NT2/D1 (cell line): Measurements from ENCODE around the gene KIAA1217.

Experiments used
- DNase-seq: peaks from one replicate; pipeline ENCODE4 v3.0.0-alpha.2; 2011; ENCODE audit warnings: low read depth, low spot score
- H3K27me3 ChIP-seq: 2 replicates; pipeline ENCODE4 v1.6.0; 2011; ENCODE audit warnings: mild to moderate bottlenecking; ENCODE audit not compliant: insufficient read length, insufficient read depth
- H3K36me3 ChIP-seq: 2 replicates; pipeline ENCODE4 v1.6.1; 2011; ENCODE audit warnings: mild to moderate bottlenecking, low read length, mixed read lengths; ENCODE audit not compliant: insufficient read depth, insufficient read length
- H3K4me1 ChIP-seq: 2 replicates; pipeline ENCODE4 v1.5.1; 2011; ENCODE audit not compliant: insufficient read depth, insufficient read length
- H3K4me3 ChIP-seq: 2 replicates; pipeline ENCODE4 v1.5.1; 2011; ENCODE audit warnings: low read depth; ENCODE audit not compliant: insufficient read length
- H3K9ac ChIP-seq: 2 replicates; pipeline ENCODE4 v1.6.0; 2011; ENCODE audit warnings: low read depth; ENCODE audit not compliant: insufficient read length
- H3K9me3 ChIP-seq: 2 replicates; pipeline ENCODE4 v1.5.1; 2011; ENCODE audit warnings: mild to moderate bottlenecking, low read length; ENCODE audit not compliant: insufficient read depth
- SUZ12 ChIP-seq: IDR thresholded peaks from 2 replicates; pipeline ENCODE4 v1.6.1; 2011; ENCODE audit not compliant: insufficient read length, insufficient read depth; ENCODE audit errors: extremely low read depth
- YY1 ChIP-seq: IDR thresholded peaks from 2 replicates; pipeline ENCODE4 v1.6.1; 2011; ENCODE audit not compliant: insufficient read length, insufficient read depth
- ZNF274 ChIP-seq: IDR thresholded peaks from 2 replicates; pipeline ENCODE4 v1.6.1; 2011; ENCODE audit warnings: mild to moderate bottlenecking, low read depth, low read length

Gene KIAA1217

GRCh38 chr10:24256619-24257107, 47.7 kb downstream of the KIAA1217 start:
- TF ChIP-seq SUZ12 (no peak), YY1 (no peak), ZNF274 (no peak)
- H3K36me3 ChIP-seq = peaks cover 12% of the 10 kb centered on the region
- DNase-seq = no peak
- H3K4me1 ChIP-seq = peaks cover 3% of the 10 kb centered on the region
- H3K9ac ChIP-seq = no peak overlapping the region
- no peak overlapping the region for H3K4me3 ChIP-seq
- no peaks in the 10 kb centered on the region for H3K9me3 ChIP-seq
- H3K27me3 ChIP-seq = no peaks in the 10 kb centered on the region

GRCh38 chr10:24257588-24257987, 48.6 kb downstream of the KIAA1217 start:
- no peak for DNase-seq
- H3K9ac ChIP-seq = no peak overlapping the region
- H3K27me3 ChIP-seq = no peaks in the 10 kb centered on the region
- H3K4me1 ChIP-seq = peaks cover 3% of the 10 kb centered on the region
- peaks cover 12% of the 10 kb centered on the region for H3K36me3 ChIP-seq
- H3K9me3 ChIP-seq = no peaks in the 10 kb centered on the region
- TF ChIP-seq YY1 = no peak
- TF ChIP-seq SUZ12 = no peak
- no peak overlapping the region for H3K4me3 ChIP-seq

GRCh38 chr10:24259365-24260130, 50.6 kb downstream of the KIAA1217 start:
- no peak for DNase-seq
- Histone ChIP-seq H3K9ac (no peak overlapping the region), H3K9me3 (no peaks in the 10 kb centered on the region), H3K4me1 (no peaks in the 10 kb centered on the region), H3K36me3 (peaks cover 12% of the 10 kb centered on the region), H3K4me3 (no peak overlapping the region), H3K27me3 (no peaks in the 10 kb centered on the region)
- no peak for TF ChIP-seq SUZ12
- no peak for TF ChIP-seq YY1
- no peak for TF ChIP-seq ZNF274

- no peaks in the 10 kb centered on the region for H3K4me1 ChIP-seq
- DNase-seq = no peak
Measured at GRCh38 chr10:24261627-24262026, 52.7 kb downstream of the KIAA1217 start.

GRCh38 chr10:24262929-24263590, 54.1 kb downstream of the KIAA1217 start:
- no peak for DNase-seq
- Histone ChIP-seq H3K36me3 (peaks cover 22% of the 10 kb centered on the region), H3K9me3 (0 out of 2 replicates have a peak, but pooled peaks cover 7% of the 10 kb centered on the region), H3K4me1 (no peaks in the 10 kb centered on the region), H3K9ac (no peak overlapping the region), H3K4me3 (no peak overlapping the region), H3K27me3 (no peaks in the 10 kb centered on the region)
- TF ChIP-seq SUZ12 = no peak
- TF ChIP-seq YY1 = no peak
- no peak for TF ChIP-seq ZNF274

More at GRCh38 chr10:24261627-24262026, 52.7 kb downstream of the KIAA1217 start:
- Histone ChIP-seq H3K4me3 (no peak overlapping the region), H3K9me3 (no peaks in the 10 kb centered on the region), H3K36me3 (peaks cover 16% of the 10 kb centered on the region), H3K9ac (no peak overlapping the region), H3K27me3 (no peaks in the 10 kb centered on the region)
- TF ChIP-seq YY1 (no peak), ZNF274 (no peak), SUZ12 (no peak)

GRCh38 chr10:24269476-24269875, 60.5 kb downstream of the KIAA1217 start:
- H3K36me3 ChIP-seq = peaks cover 35% of the 10 kb centered on the region
- TF ChIP-seq SUZ12 (no peak), YY1 (no peak), ZNF274 (no peak)
- H3K4me3 ChIP-seq = no peak overlapping the region
- H3K27me3 ChIP-seq = no peaks in the 10 kb centered on the region
- DNase-seq = no peak
- 0 out of 2 replicates have a peak, but pooled peaks cover 8% of the 10 kb centered on the region for H3K9me3 ChIP-seq
- no peaks in the 10 kb centered on the region for H3K4me1 ChIP-seq
- H3K9ac ChIP-seq = no peak overlapping the region

GRCh38 chr10:24272374-24272773, 63.4 kb downstream of the KIAA1217 start:
- TF ChIP-seq SUZ12 = no peak
- TF ChIP-seq ZNF274 = no peak
- TF ChIP-seq YY1 = no peak
- H3K4me1 ChIP-seq = no peaks in the 10 kb centered on the region
- H3K9me3 ChIP-seq = 0 out of 2 replicates have a peak, but pooled peaks cover 8% of the 10 kb centered on the region
- peaks cover 29% of the 10 kb centered on the region for H3K36me3 ChIP-seq
- no peak overlapping the region for H3K4me3 ChIP-seq
- no peaks in the 10 kb centered on the region for H3K27me3 ChIP-seq
- H3K9ac ChIP-seq = no peak overlapping the region
- DNase-seq = no peak
